Loucy (cell line): ENCODE results near the gene RPS6KA3.

Experiments
- H2AFZ ChIP-seq: fragments of 200-600 bp; sonication (generic); 2 replicates; pipeline ENCODE4 v1.6.0; 2016; ENCODE audit warnings: antibody characterized with exemption, mild to moderate bottlenecking, low read length, moderate library complexity
- H3F3A ChIP-seq: fragments of 200-600 bp; 2 replicates; pipeline ENCODE4 v1.6.0; 2016; ENCODE audit warnings: antibody characterized with exemption, low read depth, mild to moderate bottlenecking
- H3K27me3 ChIP-seq: fragments of 200-600 bp; sonication (generic); 2 replicates; pipeline ENCODE4 v1.6.1; 2014; ENCODE audit warnings: low read length, mild to moderate bottlenecking; ENCODE audit not compliant: insufficient read depth, poor library complexity, severe bottlenecking
- H3K36me3 ChIP-seq: fragments of 200-600 bp; sonication (generic); 2 replicates; pipeline ENCODE4 v1.6.1; 2016; ENCODE audit warnings: low read length; ENCODE audit not compliant: insufficient read depth
- H3K4me1 ChIP-seq: fragments of 200-600 bp; sonication (generic); 2 replicates; pipeline ENCODE4 v1.5.1; 2014; ENCODE audit warnings: low read length, mild to moderate bottlenecking; ENCODE audit not compliant: insufficient read depth, poor library complexity, severe bottlenecking
- H3K4me2 ChIP-seq: fragments of 200-600 bp; sonication (generic); 2 replicates; pipeline ENCODE4 v1.6.0; 2014; ENCODE audit warnings: antibody characterized with exemption, low read length, low read depth, mild to moderate bottlenecking; ENCODE audit not compliant: poor library complexity, severe bottlenecking
- H3K4me3 ChIP-seq: fragments of 200-600 bp; sonication (generic); 2 replicates; pipeline ENCODE4 v1.5.1; 2014; ENCODE audit warnings: low read length, mild to moderate bottlenecking, mixed read lengths; ENCODE audit not compliant: poor library complexity, severe bottlenecking
- H3K79me2 ChIP-seq: fragments of 200-600 bp; sonication (generic); 2 replicates; pipeline ENCODE4 v1.6.1; 2014; ENCODE audit warnings: low read length; ENCODE audit not compliant: insufficient read depth
- H3K9ac ChIP-seq: fragments of 200-600 bp; sonication (generic); 2 replicates; pipeline ENCODE4 v1.6.0; 2014; ENCODE audit warnings: mild to moderate bottlenecking, low read depth, low read length, moderate library complexity; ENCODE audit not compliant: poor library complexity, severe bottlenecking
- H3K9me2 ChIP-seq: fragments of 200-600 bp; sonication (generic); replicated peaks from 2 replicates; pipeline ENCODE4 v1.6.1; 2016; ENCODE audit warnings: low read depth, low read length, mixed read lengths
- H3K9me3 ChIP-seq: fragments of 200-600 bp; sonication (generic); 2 replicates; pipeline ENCODE4 v1.6.1; 2014; ENCODE audit warnings: mild to moderate bottlenecking, antibody characterized with exemption, low read length, low read depth; ENCODE audit not compliant: insufficient read depth
- H4K20me1 ChIP-seq: fragments of 200-600 bp; sonication (generic); 2 replicates; pipeline ENCODE4 v1.6.0; 2014; ENCODE audit warnings: antibody characterized with exemption, low read length, mild to moderate bottlenecking; ENCODE audit not compliant: insufficient read depth, poor library complexity, severe bottlenecking
- EZH2phosphoT487 ChIP-seq: fragments of 200-600 bp; IDR thresholded peaks from 2 replicates; pipeline ENCODE4 v1.6.1; 2018; ENCODE audit warnings: antibody characterized with exemption, mild to moderate bottlenecking, moderate library complexity, borderline replicate concordance
- TF ChIP-seq, protein P1 (sequence below): fragments of 200-600 bp; sonication (generic); conservative IDR thresholded peaks from 2 replicates; pipeline ENCODE4 v1.5.1; 2014; ENCODE audit warnings: mild to moderate bottlenecking, antibody characterized with exemption, low read length

Gene RPS6KA3

DNA sequence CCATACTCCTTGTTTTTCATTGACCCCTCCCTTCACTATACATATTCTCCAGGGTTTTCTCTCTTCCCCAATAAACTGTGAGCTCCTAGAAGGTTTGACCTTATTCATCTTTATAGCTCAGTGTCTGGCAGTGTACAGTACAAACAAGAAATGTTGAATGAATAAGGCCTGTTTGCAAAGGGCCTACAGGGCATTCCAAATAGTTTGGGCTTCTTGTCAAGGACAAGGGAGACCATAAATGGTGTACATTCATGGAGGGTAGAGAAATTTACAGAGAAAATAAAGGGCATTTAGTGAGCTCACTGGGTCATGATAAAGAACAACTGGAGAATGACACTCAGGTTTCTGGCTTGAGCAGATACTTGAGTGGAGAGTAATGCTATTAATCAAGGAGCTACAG, 77.5 kb downstream of the RPS6KA3 start:
- no peaks in the 10 kb centered on the region for H3K9me3 ChIP-seq
- TF ChIP-seq EZH2phosphoT487 = no peak
- TF ChIP-seq, protein P1, sequence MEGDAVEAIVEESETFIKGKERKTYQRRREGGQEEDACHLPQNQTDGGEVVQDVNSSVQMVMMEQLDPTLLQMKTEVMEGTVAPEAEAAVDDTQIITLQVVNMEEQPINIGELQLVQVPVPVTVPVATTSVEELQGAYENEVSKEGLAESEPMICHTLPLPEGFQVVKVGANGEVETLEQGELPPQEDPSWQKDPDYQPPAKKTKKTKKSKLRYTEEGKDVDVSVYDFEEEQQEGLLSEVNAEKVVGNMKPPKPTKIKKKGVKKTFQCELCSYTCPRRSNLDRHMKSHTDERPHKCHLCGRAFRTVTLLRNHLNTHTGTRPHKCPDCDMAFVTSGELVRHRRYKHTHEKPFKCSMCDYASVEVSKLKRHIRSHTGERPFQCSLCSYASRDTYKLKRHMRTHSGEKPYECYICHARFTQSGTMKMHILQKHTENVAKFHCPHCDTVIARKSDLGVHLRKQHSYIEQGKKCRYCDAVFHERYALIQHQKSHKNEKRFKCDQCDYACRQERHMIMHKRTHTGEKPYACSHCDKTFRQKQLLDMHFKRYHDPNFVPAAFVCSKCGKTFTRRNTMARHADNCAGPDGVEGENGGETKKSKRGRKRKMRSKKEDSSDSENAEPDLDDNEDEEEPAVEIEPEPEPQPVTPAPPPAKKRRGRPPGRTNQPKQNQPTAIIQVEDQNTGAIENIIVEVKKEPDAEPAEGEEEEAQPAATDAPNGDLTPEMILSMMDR = no peak
- H3K36me3 ChIP-seq = peaks cover 40% of the 10 kb centered on the region; the same call in 1 of the 2 replicates
- H2AFZ ChIP-seq = no peak overlapping the region
- no peak overlapping the region for H3K4me3 ChIP-seq
- no peaks in the 10 kb centered on the region for H3K9me2 ChIP-seq
- H3K4me2 ChIP-seq = no peak overlapping the region
- H3K27me3 ChIP-seq = no peaks in the 10 kb centered on the region
- no peak overlapping the region for H3K9ac ChIP-seq
- H3F3A ChIP-seq = no peaks in the 10 kb centered on the region
- H4K20me1 ChIP-seq = no peaks in the 10 kb centered on the region
- no peaks in the 10 kb centered on the region for H3K4me1 ChIP-seq
- H3K79me2 ChIP-seq = no peaks in the 10 kb centered on the region

DNA sequence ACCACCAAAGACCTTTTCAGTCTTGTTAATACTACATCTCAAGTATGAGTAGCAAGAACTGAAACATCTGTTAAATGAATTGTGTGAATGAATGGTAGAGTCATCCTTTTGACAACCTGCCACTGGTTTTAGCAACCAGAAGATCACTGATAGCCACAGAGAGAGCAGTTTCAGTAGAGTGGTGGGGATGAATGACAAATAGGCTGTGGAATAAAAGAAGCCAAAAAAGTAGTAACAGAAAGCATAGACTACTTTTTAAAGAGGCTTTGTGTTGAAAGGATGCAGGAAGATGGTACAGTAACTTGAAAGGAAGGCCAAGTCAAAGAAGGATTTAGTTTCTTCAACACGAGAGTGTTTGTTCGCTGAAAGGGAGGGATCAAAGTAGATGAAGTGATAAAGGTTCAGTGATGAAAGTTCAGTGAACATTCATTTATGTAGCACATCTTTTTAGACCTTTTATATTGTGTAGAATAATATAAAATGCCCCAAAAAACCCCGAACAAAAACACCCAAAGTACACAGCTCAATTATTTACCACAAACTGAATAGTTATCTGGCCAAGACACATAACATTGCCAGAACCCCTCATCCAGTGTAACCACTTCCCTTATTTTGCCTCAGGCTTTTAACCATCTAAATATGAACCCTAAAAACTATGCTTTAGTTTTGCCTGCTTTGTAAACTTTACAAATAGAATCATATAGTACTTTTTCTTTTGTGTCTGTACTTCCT, 84.9 kb downstream of the RPS6KA3 start:
- H3K36me3 ChIP-seq = peaks cover 21% of the 10 kb centered on the region; the same call in 1 of the 2 replicates
- H3K4me2 ChIP-seq = peak overlapping the region; percentile 24
- H3K4me3 ChIP-seq = no peak overlapping the region
- no peaks in the 10 kb centered on the region for H3K27me3 ChIP-seq
- TF ChIP-seq, protein P1 = no peak
- TF ChIP-seq EZH2phosphoT487 = no peak
- no peaks in the 10 kb centered on the region for H3K9me2 ChIP-seq
- peaks cover 11% of the 10 kb centered on the region for H3K4me1 ChIP-seq
- no peak overlapping the region for H3K9ac ChIP-seq
- H2AFZ ChIP-seq = no peak overlapping the region
- no peaks in the 10 kb centered on the region; the same call in 1 of the 2 replicates for H3F3A ChIP-seq
- H4K20me1 ChIP-seq = no peaks in the 10 kb centered on the region
- H3K9me3 ChIP-seq = no peaks in the 10 kb centered on the region
- H3K79me2 ChIP-seq = no peaks in the 10 kb centered on the region

DNA sequence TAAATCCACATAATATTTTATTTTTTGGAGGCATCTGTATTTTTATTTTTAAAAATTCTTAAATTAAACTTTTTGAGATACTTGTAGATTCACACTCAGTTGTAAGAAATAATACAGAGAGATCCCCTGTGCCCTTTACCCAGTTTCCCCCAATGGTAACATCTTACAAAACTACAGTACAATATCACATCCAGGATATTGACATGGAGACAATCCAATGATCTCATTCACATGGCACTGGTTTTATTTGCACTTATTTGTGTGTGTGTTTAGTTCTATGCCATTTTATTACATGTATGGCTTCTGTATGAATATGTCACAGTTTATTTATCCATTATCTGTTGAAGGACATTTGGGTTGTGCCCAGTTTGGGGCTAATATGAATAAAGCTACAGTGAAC, 89.6 kb downstream of the RPS6KA3 start:
- Histone ChIP-seq H3F3A (no peaks in the 10 kb centered on the region; the same call in 1 of the 2 replicates), H2AFZ (no peak overlapping the region), H3K36me3 (peaks cover 43% of the 10 kb centered on the region; the same call in 1 of the 2 replicates), H4K20me1 (no peaks in the 10 kb centered on the region), H3K4me1 (peaks cover 7% of the 10 kb centered on the region), H3K9me3 (no peaks in the 10 kb centered on the region), H3K27me3 (no peaks in the 10 kb centered on the region), H3K4me3 (no peak overlapping the region), H3K9me2 (no peaks in the 10 kb centered on the region), H3K79me2 (no peaks in the 10 kb centered on the region), H3K9ac (no peak overlapping the region), H3K4me2 (no peak overlapping the region)
- TF ChIP-seq EZH2phosphoT487 = no peak
- TF ChIP-seq, protein P1 = no peak
